ENCODE measurements around the gene CCND2. TPM values are rescaled to one million over a fixed set of nuclear protein-coding genes. Genes with fewer than 3 reads are reported as not detected.

CCND2 gene
- total RNA-seq, 2 donors from 2014 or later = 180 to 217 TPM

GRCh38 chr12:4246116-4246515, 27.4 kb upstream of the CCND2 start:
- H3K27me3 ChIP-seq = no peaks in the 10 kb centered on the region
- H3K27ac ChIP-seq = no peak overlapping the region
- no peak for TF ChIP-seq CTCF (IDR thresholded peaks at IDR 0.05)
- H3K36me3 ChIP-seq = no peaks in the 10 kb centered on the region
- no peak overlapping the region for H3K9ac ChIP-seq (ENCODE audit: low read depth in 2 of 2, low read length in 2 of 2)
- no peak for DNase-seq
- H3K9me3 ChIP-seq = no peaks in the 10 kb centered on the region
- intact Hi-C loops (cut with DNase I) = loop anchor here (10.0 kb wide), 1 partner anchor 71 kb away; no protein-coding TSS in a partner anchor
- H3K4me1 ChIP-seq = no peaks in the 10 kb centered on the region
- H3K4me3 ChIP-seq = no peak overlapping the region

GRCh38 chr12:4250691-4251090, 22.9 kb upstream of the CCND2 start:
- Histone ChIP-seq H3K27me3 (no peaks in the 10 kb centered on the region), H3K4me1 (no peaks in the 10 kb centered on the region), H3K36me3 (no peaks in the 10 kb centered on the region), H3K27ac (no peak overlapping the region), H3K9me3 (no peaks in the 10 kb centered on the region), H3K4me3 (no peak overlapping the region), H3K9ac (ENCODE audit: low read depth in 2 of 2, low read length in 2 of 2) (no peak overlapping the region)
- intact Hi-C loops (cut with DNase I) = no loop called here
- TF ChIP-seq CTCF (IDR thresholded peaks at IDR 0.05) = no peak
- no peak for DNase-seq

- H3K27ac ChIP-seq = no peak overlapping the region
- H3K4me1 ChIP-seq = no peaks in the 10 kb centered on the region
- no peak for DNase-seq
- H3K36me3 ChIP-seq = no peaks in the 10 kb centered on the region
- no peaks in the 10 kb centered on the region for H3K9me3 ChIP-seq
- intact Hi-C loops (cut with DNase I) = no loop called here
- no peak overlapping the region for H3K4me3 ChIP-seq
- TF ChIP-seq CTCF (IDR thresholded peaks at IDR 0.05) = no peak
- H3K9ac ChIP-seq (ENCODE audit: low read depth in 2 of 2, low read length in 2 of 2) = no peak overlapping the region
- H3K27me3 ChIP-seq = no peaks in the 10 kb centered on the region
These were observed 22.2 kb upstream of the CCND2 start for GRCh38 chr12:4251216-4251891.

GRCh38 chr12:4251967-4252366, 21.6 kb upstream of the CCND2 start:
- no peaks in the 10 kb centered on the region for H3K9me3 ChIP-seq
- TF ChIP-seq CTCF (IDR thresholded peaks at IDR 0.05) = no peak
- H3K9ac ChIP-seq (ENCODE audit: low read depth in 2 of 2, low read length in 2 of 2) = no peak overlapping the region
- no peak overlapping the region for H3K27ac ChIP-seq
- no peak for DNase-seq
- H3K27me3 ChIP-seq = no peaks in the 10 kb centered on the region
- H3K4me3 ChIP-seq = no peak overlapping the region
- H3K4me1 ChIP-seq = no peaks in the 10 kb centered on the region
- no peaks in the 10 kb centered on the region for H3K36me3 ChIP-seq
- intact Hi-C loops (cut with DNase I) = no loop called here

GRCh38 chr12:4252601-4253000, 21.0 kb upstream of the CCND2 start:
- no peaks in the 10 kb centered on the region for H3K4me1 ChIP-seq
- H3K27ac ChIP-seq = no peak overlapping the region
- DNase-seq = no peak
- no peak for TF ChIP-seq CTCF (IDR thresholded peaks at IDR 0.05)
- no peaks in the 10 kb centered on the region for H3K27me3 ChIP-seq
- H3K4me3 ChIP-seq = no peak overlapping the region
- H3K9ac ChIP-seq (ENCODE audit: low read depth in 2 of 2, low read length in 2 of 2) = no peak overlapping the region
- H3K36me3 ChIP-seq = no peaks in the 10 kb centered on the region
- intact Hi-C loops (cut with DNase I) = no loop called here
- no peaks in the 10 kb centered on the region for H3K9me3 ChIP-seq
